ENCODE data around the gene GPR157.
"Not testable (repeated sequence)": the region's sequence is repeated elsewhere in the genome, so short reads cannot be mapped to it uniquely, and the experiment has no call there.

The GPR157 gene, protein sequence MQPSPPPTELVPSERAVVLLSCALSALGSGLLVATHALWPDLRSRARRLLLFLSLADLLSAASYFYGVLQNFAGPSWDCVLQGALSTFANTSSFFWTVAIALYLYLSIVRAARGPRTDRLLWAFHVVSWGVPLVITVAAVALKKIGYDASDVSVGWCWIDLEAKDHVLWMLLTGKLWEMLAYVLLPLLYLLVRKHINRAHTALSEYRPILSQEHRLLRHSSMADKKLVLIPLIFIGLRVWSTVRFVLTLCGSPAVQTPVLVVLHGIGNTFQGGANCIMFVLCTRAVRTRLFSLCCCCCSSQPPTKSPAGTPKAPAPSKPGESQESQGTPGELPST

DNA sequence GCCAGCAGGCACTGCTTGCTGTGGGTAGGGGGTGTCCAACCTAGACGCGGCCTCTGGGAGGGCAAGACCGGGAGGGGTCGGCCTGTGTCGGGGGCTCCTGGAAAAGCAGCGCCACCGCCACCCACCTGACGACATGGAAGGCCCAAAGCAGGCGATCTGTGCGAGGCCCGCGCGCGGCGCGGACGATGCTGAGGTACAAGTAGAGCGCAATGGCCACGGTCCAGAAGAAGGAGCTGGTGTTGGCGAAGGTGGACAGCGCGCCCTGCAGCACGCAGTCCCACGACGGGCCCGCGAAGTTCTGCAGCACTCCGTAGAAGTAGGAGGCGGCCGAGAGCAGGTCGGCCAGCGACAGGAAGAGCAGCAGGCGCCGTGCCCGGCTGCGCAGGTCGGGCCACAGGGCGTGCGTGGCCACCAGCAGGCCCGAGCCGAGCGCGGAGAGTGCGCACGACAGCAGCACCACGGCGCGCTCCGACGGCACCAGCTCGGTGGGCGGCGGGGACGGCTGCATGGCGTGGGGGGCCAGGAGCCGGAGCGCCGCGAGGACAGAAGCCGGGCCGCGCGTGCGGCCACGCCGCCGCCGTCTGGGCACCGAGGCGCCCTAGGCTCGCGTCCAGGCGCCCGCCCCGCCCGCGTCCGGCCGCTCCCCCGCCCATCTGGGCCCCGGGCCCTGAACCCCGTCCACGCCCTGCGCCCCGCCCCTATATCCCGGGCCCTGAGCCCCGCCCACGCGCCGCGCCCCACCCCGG, at the start of gene GPR157:
TSS of gene GPR157 (minus strand) at position 583 of the 746 bp plus-strand sequence. CDS start at position 508, 75 bp downstream.
- no peak for DNase-seq (ENCODE audit: low read depth, low spot score)

DNA sequence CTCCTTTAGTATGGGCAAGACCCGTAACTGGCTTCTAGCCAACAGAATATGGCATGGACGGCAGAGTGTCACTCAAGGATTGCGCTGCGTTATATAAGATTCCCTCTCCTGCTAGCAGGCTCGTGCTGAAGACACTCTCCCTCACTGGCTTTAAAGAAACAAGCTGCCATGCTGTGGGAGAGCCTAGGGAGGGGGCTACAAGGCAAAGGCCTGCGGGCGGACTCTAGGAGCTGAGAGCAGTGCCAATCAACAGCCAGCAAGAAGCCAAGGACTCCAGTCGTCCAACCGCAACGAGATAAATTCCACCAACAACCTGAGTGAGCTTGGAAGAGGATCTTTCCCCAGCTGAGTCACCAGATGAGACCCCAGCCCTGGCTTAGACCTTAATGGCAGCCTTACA, 45.9 kb upstream of the GPR157 start:
- no peak for DNase-seq (ENCODE audit: low read depth, low spot score)

DNA sequence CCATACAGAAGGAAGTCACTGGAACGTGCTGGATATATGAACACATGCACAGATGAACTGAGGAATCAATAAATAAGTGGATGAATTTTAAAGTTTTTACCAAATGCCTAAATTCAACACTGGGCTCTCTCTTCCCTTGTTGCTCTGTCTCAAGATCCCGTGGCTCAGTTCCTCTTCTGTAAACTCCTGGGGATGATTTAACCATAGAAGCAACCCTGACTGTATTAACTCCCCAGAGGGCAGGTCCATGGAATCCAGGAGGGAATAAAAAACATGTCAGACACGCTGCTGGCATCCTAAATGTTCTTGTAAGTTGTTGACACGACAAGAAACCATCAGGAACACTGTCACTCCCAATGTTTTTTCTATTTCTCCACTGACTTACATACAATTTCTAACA, 45.3 kb upstream of the GPR157 start:
- DNase-seq (ENCODE audit: low read depth, low spot score): no peak

DNA sequence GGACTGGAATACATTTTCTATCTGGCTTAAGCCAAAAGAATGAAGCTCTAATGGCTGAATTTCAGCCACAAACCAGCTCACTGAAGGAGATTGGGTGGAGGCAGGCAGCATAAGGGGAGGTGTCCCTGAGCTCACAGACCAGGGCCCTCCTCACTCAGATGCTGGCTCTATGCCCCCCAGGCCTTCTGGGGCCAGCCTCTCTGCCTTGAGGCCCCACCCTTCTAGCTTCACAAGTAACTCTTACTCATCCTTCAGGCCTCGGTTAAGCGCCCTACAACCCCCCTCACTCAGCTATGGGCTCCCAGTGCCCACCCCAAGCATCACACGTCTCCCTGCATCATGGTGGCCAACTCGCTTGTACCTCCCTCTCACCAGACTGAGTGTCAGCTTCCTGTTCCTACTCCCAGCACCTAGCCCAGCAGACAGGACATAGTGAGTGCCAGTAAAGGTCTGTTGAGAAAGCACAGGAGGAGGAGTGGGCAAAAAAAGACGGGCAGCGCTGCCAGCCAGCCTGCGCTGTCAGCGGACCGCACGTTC, 40.8 kb upstream of the GPR157 start:
- DNase-seq (ENCODE audit: low read depth, low spot score): no peak

DNA sequence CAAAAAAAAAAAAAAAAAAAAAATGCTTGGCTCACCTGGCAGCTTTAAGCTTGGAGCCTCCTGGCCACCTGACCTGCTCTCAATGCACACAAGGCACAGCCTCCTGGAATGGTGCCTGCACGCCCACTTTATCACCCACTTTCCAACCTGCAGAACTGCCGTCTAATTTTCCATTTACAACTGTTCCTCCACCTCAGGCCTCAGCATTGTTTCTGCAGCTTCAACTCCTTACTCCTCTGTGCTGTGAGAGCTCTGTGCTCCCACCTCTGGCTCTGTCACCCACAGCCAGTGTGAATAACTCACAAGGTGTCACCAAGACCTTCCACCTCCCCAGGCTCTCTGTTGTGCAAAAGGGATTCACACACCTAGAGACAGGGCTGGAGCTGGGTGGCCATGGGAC, 38.7 kb upstream of the GPR157 start:
- no peak for DNase-seq (ENCODE audit: low read depth, low spot score)

DNA sequence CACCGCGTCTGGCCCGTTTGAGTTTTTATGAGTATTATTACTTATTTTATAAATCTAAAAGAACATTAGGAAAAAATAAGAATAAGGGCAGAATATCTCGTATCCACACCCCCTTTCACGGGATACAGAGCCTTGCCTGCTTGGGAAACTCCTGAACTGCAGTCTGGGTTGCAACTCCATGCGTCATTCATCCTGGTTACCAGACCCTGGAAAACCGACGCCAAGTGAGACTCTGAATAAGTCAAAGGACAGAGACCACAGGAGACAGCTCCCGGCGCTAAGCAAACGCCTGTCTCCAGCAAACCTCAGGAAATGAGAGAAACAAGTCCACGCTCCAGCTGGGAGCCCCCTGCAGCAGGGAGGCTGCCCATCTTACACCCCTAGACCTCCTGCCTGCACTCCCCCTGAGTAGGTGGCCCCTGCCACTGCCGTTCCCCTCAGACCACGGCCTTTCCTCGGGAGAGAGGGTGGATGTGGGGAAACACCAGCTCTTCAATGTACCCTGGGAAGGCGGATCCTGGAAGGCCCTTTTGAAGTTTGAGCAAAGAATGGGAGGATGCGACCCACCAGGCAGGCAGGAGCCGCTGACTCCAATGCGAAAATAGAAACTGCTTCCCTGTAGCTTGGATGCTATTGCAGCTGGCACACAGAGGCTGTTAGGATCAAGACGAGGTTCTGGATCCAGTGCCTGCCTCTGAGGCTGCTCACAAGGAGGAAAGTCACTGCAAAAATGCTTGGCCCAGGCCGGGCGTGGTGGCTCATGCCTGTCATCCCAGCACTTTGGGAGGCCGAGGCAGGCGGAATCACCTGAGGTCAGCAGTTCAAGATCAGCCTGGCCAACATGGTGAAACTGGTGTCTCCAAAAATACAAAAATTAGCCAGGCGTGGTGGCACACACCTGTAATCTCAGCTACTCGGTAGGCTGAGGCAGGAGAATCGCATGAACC, 37.7 kb upstream of the GPR157 start:
- DNase-seq (ENCODE audit: low read depth, low spot score): no peak

DNA sequence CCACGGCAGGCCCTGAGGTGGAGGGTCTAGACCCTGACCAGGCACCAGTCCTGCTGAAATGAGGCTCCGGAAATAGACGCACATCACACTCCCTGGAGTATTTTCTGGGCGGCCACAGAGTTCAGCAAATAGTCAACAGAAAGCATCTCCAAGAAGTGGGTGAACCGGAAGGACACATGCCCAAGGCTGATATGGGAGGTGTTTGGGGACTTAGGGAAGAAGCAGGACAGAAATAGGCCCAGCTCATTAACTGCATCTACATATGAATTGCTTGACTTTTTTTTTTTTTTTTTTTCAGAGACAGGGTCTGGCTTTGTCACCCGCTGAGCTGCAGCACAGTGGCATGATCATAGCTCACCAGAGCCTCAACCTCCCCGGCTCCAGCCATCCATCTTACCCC, 36.5 kb upstream of the GPR157 start:
- DNase-seq (ENCODE audit: low read depth, low spot score): no peak

DNA sequence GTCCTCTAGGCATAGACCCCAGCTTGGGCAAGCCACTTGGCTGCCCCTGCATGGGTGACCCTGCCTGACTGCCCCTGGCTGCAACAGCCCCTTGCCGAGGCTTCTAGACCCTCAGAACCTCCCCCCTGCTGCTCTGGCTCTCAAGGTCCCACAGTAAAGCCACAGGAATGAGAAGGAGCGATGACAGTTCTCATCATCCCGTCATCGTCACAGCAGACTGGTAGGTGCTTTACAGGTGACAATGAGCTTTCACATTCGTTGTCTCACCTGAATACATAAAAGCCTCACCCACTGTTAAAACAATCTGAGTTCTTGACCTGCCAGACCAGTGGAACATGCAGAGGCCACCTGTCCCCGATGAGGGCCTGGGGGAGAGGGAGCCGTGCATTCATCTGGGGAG, 36.0 kb upstream of the GPR157 start:
- no peak for DNase-seq (ENCODE audit: low read depth, low spot score)

DNA sequence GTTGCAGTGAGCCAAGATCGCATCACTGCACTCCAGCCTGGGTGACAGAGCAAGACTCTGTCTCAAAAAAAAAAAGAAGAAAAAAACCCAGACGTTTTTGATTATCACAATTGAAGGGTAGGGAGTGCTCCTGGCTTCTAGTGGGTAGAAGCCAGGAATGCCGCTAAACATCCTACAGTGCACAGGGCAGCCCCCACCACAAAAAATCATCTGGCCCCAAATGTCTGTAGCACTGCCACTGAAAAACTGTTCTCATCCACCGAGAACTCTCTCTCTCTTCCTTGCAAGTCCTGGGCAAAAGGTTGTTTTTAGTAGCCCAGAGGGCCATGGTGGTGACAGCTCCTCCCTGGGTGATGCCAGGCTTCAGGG, 35.6 kb upstream of the GPR157 start:
- no peak for DNase-seq (ENCODE audit: low read depth, low spot score)

DNA sequence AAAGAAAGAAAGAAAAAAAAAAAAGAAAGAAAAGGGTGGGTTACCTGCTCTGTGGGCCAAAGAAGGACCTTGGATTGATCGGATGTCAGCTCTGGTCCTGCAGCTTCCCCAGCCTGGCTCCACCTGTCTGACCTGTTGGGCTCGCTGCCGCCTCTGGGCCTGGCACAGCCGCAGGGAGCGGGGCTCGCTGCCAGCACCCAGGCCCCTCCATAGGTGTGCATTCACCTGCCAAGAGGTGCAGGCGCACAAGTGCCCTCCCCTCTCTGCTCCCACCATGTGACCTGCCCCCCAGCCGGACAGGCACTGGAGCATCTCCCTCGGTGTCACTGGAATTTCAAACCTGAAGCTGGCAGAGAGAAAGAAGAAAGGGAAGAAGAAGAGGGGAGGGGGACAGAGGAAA, 33.1 kb upstream of the GPR157 start:
- DNase-seq (ENCODE audit: low read depth, low spot score): no peak

DNA sequence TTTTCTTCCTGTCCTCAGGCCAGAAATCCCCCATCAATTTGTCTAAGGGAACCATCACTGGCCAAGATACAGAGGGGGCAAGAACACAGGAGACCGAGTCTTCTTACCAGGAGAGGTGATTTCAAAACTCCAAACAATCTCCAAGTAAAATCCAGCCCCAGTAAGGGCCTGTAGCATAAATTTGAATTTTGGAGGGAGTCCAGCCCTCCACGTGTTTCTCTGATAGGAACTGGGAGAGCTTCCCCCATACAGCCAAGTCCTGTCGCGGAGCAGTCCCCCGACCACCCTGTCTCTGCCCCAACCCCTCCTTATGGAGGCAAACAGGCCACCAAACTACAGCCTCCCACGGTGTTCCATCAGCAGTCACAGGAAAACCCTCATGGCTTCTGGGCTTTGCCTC, 32.4 kb upstream of the GPR157 start:
- DNase-seq (ENCODE audit: low read depth, low spot score): no peak

DNA sequence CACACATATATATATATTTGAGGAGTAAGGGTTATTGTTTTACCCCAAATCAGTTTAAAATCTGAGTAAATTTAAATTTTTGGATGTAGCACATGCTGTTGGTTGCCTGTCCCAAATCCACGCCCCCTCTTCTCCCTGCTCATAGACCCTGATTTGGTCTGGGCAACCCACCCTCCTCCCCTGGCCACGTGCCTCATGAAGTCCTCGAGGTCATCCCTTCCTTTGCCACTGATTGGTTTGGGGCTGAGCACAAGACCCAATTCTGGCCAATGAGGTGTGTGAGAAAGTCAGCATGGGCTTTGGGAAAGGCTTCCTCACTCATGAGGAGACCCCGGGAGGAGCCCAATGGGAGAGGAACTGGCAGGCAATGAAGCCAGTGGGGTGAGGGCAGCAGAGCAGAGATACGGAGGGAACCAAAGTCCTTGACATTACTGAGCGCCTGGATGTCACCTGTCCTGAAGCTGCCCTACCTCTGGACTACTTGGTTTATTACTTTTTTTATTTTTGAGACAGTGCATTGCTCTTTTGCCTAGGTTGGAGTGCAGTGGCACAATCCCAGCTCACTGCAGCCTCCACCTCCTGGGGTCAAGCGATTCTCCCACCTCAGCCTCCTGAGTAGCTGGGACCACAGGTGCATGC, 31.3 kb upstream of the GPR157 start:
- DNase-seq (ENCODE audit: low read depth, low spot score): no peak

DNA sequence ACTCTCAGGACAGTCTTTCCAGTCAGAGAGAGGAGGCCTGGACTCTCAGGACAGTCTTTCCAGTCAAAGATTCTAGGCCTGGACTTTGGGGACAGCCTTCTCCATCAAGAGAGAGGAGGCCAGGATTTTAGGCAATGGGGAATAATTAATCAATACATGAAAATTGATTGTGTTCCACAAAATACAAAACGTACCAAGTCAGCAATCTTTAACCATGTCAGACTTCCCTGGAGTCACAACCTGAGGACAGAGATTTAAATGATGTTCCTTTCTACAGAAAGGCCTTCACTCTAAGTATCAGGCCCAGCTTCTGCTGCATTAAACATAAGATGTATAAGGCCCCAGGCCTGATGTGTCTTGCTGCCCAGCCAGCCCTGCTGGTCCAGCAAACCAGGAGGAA, 27.0 kb upstream of the GPR157 start:
- DNase-seq (ENCODE audit: low read depth, low spot score): no peak

DNA sequence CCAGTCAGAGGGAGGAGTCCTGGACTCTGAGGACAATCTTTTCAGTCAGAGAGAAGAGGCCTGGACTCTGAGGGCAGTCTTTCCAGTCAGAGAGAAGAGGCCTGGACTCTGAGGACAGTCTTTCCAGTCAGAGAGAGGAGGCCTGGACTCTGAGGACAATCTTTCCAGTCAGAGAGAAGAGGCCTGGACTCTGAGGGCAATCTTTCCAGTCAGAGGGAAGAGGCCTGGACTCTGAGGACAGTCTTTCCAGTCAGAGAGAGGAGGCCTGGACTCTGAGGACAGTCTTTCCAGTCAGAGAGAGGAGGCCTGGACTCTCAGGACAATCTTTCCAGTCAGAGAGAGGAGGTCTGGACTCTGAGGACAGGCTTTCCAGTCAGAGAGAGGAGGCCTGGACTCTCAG, 26.5 kb upstream of the GPR157 start:
- not testable (repeated sequence) for DNase-seq (ENCODE audit: low read depth, low spot score)

DNA sequence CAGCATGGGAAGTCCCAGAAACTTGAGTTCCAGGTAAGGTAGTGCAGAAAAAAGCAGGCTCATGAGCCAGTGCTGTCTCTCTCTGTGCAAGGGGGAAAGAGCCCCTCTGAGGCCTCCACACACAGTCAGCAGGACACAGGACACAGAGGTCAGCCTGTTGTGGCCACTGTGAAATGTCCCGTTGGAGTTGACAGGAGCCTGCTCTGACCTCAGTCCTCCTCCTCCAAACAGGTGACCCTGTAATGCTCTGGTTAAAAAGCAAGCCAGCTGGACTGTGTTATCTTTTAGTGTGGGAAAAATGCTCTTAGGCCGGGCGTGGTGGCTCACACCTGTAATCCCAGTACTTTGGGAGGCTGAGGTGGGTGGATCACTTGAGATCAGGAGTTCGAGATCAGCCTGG, 24.2 kb upstream of the GPR157 start:
- DNase-seq (ENCODE audit: low read depth, low spot score): no peak

DNA sequence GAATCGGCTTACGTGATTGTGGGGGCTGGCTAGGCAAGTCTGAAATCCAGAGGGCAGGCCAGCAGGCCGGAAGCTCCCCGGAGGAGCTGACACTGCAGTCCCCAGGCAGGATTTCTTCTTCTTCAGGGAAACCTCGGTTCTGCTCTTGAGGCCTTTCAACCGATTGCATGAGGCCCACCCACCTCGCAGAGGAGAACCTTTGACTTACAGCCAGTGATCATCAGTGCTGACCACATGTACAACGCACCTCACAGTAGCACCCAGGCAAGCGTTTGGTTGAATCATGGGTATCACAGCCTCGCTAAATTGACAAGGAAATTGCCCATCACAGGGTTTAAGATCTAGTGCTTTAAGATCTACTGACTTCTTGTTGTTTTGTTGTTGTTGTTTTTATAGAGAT, 23.6 kb upstream of the GPR157 start:
- no peak for DNase-seq (ENCODE audit: low read depth, low spot score)

DNA sequence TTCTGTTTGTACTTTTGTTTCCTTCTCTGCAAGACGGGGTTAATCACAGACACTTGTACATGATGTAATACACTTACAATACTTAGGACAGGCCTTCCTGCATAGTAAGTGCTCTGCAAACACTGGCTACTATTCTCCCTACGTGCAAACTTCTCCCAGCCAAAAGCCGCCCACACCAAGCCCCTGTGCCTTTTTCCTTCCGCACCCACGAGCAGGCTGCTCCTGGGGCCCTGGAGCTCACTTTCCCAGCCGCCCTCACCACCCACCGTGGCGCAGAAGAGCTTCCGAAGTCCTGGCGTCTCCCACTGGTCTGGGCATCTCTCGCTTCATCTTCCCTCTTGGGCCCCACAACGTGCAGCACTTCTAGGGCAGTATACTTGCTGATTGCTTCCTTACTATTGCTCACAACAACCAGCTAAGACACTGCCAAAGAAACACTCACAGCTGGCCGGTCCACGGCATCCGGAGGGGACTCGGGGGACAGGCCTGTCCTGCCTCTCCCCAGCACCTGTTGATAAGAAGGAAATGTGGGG, 22.5 kb upstream of the GPR157 start:
- DNase-seq (ENCODE audit: low read depth, low spot score): no peak

DNA sequence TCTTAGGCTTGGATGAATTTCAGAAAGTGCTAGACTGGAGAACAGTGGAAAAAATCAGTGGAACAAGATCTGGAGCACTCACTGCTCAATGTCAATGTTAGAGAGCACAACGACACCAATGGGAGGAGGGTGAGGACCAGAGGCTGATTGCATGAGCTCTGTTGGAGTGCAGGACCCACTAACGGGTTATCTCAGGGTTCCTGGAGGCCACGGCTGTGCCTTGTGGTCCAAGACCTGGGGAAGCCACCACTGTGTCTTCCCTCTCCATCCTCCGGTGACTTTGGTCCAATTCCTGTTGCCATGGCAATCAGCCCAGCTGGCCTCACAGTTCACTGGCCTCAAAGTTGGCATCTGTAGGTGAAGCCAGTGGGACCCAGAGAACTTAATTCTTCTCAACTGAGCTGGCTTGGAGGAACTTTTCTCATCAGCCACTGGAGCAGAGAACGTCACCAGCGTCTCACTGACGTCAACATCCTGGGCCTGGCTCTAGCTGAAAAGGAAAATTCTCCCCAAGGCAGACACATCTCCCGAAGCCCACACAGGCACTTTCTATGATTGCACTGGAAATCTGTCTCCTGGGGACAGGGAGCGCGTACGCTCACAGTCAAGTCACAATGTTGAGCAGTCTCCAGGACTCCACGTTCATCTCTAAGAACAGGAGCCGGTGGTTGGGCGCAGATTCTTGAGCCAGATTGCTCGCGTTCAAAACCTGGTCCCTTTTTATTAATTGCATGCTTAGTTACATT, 21.9 kb upstream of the GPR157 start:
- DNase-seq (ENCODE audit: low read depth, low spot score): no peak

DNA sequence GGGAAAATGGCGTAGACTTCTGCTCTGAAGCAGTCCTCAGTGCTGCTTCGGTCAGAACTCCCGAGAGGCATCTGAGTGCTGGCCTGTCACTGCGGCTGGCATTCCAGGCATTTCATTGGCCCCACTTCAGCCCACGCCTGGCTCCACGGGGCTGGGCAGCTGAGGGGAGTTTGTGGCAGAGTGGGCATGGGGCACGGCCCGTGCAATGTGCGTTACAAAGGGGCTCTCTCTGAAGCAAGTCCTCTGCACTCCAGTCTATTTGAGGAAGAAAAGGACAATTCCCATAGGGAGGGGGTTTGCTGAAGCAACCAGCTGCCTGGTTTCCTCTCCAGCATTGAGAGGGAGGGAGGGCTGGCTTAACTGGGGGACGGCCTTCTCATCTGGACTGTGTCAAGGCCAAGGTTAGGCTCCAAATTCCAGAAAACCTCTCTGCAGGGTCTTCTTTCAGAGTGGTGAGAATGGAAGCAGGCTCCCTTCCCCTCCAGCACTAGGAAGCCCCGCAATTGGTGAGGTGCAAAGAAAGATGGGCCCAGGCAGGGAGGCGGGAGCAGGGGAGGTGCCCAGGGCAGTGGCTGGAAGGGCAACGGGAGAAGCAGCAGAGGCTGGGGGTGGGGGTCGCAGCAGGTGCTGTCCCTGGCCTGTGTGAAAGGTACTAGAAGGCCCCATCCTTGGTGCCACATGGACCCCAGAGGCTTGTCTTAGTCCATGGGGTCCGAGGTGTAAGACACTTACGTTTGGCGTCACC, 21.1 kb upstream of the GPR157 start:
- no peak for DNase-seq (ENCODE audit: low read depth, low spot score)

DNA sequence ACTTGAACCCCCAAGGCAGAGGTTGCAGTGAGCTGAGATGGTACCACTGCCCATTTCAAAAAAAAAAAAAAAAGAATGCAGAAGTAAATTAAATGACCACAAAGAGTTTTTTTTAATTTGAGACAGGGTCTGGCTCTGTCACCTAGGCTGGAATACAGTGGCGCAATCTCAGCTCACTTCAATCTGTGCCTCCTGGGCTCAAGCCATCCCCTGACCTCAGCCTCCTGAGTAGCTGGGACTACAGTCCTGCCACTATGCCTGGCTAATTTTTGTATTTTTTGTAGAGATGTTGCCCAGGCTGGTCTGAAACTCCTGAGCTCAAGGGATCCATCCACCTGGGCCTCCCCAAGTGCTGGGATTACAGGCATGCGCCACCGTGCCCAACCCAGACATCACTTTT, 20.2 kb upstream of the GPR157 start:
- DNase-seq (ENCODE audit: low read depth, low spot score): no peak
